HPDE6-E6E7 (cell line): Measurements from ENCODE around the gene MELTF.

ENCODE experiments used
- DNase-seq: peaks from one replicate; pipeline ENCODE4 v3.0.0; 2011; ENCODE audit warnings: missing footprints; ENCODE audit errors: extremely low spot score

MELTF gene

GRCh38 chr3:197027151-197027895 lies 2.3 kb downstream of the MELTF start:
- no peak for DNase-seq

GRCh38 chr3:197026481-197026866 lies 3.1 kb downstream of the MELTF start:
- DNase-seq, result no peak

GRCh38 chr3:197025736-197026480 lies 3.7 kb downstream of the MELTF start:
- DNase-seq, result no peak

- no peak for DNase-seq
Measured at GRCh38 chr3:197024881-197025735, 4.5 kb downstream of the MELTF start.

- no peak for DNase-seq
Measured at GRCh38 chr3:197023998-197024651, 5.5 kb downstream of the MELTF start.

GRCh38 chr3:197023241-197023997 lies 6.2 kb downstream of the MELTF start:
- DNase-seq, result no peak

GRCh38 chr3:197022405-197023231 lies 7.0 kb downstream of the MELTF start:
- no peak for DNase-seq

GRCh38 chr3:197021729-197022404 lies 7.8 kb downstream of the MELTF start:
- DNase-seq, result no peak

- no peak for DNase-seq
Measured at GRCh38 chr3:197021231-197021630, 8.4 kb downstream of the MELTF start.

- DNase-seq, result no peak
Measured at GRCh38 chr3:197019535-197019934, 10.1 kb downstream of the MELTF start.

GRCh38 chr3:197019021-197019420 lies 10.6 kb downstream of the MELTF start:
- no peak for DNase-seq

- DNase-seq, result no peak
Measured at GRCh38 chr3:197017003-197017402, 12.6 kb downstream of the MELTF start.

GRCh38 chr3:197015790-197016736 lies 13.6 kb downstream of the MELTF start:
- no peak for DNase-seq

- no peak for DNase-seq
Measured at GRCh38 chr3:197014942-197015575, 14.6 kb downstream of the MELTF start.

GRCh38 chr3:197014024-197014423 lies 15.6 kb downstream of the MELTF start:
- no peak for DNase-seq

- no peak for DNase-seq
Measured at GRCh38 chr3:197012540-197012883, 17.1 kb downstream of the MELTF start.

GRCh38 chr3:197011780-197012539 lies 17.7 kb downstream of the MELTF start:
- DNase-seq, result no peak
